ENCODE data around the gene GPR107. TPM values are rescaled to one million over a fixed set of nuclear protein-coding genes. Genes with fewer than 3 reads are reported as not detected.

Gene GPR107
- total RNA-seq, 2 experiments from 2014 or later, result 18.2 to 19.0 TPM

- POLR2A ChIA-PET, result no interaction called here
These were observed 67.1 kb downstream of the GPR107 start for GRCh38 chr9:130120832-130121231.

GRCh38 chr9:130122456-130122855, 68.8 kb downstream of the GPR107 start:
- ATAC-seq, result no peak
- H3K4me3 Mint-ChIP-seq, result no peak overlapping the region
- ChIA-PET POLR2A (no interaction called here), CTCF (interaction anchor here (0.9 to 1.7 kb wide), 3 partner anchors 14 to 120 kb away, joined by 3 to 8 read pairs (median 4); no protein-coding TSS in a partner anchor)
- peaks cover 24% of the 10 kb centered on the region for H3K4me1 Mint-ChIP-seq (ENCODE audit: low read depth)
- intact Hi-C loops (cut with micrococcal nuclease), result no loop called here
- no peak for TF ChIP-seq CTCF (IDR thresholded peaks at IDR 0.05)
- H3K36me3 Mint-ChIP-seq (ENCODE audit: low read depth), result peaks cover 29% of the 10 kb centered on the region
- H3K9me3 Mint-ChIP-seq, result no peaks in the 10 kb centered on the region
- H3K27ac Mint-ChIP-seq, result no peak overlapping the region
- no peaks in the 10 kb centered on the region for H3K27me3 Mint-ChIP-seq
- no peak for DNase-seq

More at GRCh38 chr9:130120832-130121231, 67.1 kb downstream of the GPR107 start:
- no peak overlapping the region for H3K4me3 Mint-ChIP-seq
- TF ChIP-seq CTCF (IDR thresholded peaks at IDR 0.05), result no peak
- intact Hi-C loops (cut with micrococcal nuclease), result no loop called here
- no peak overlapping the region for H3K27ac Mint-ChIP-seq
- H3K9me3 Mint-ChIP-seq, result no peaks in the 10 kb centered on the region
- ATAC-seq (no peak), DNase-seq (no peak)
- peaks cover 14% of the 10 kb centered on the region for H3K4me1 Mint-ChIP-seq (ENCODE audit: low read depth)
- CTCF ChIA-PET, result interaction anchor here (1.1 to 3.6 kb wide), 2 partner anchors 14 to 222 kb away, joined by 3 to 11 read pairs; no protein-coding TSS in a partner anchor
- H3K36me3 Mint-ChIP-seq (ENCODE audit: low read depth), result peaks cover 19% of the 10 kb centered on the region
- H3K27me3 Mint-ChIP-seq, result no peaks in the 10 kb centered on the region

GRCh38 chr9:130124085-130124860, 70.6 kb downstream of the GPR107 start:
- DNase-seq, result no peak
- Mint-ChIP-seq H3K9me3 (peaks cover 1% of the 10 kb centered on the region), H3K27me3 (no peaks in the 10 kb centered on the region), H3K27ac (no peak overlapping the region), H3K4me3 (no peak overlapping the region), H3K4me1 (ENCODE audit: low read depth) (peaks cover 36% of the 10 kb centered on the region), H3K36me3 (ENCODE audit: low read depth) (peaks cover 36% of the 10 kb centered on the region)
- ChIA-PET CTCF (interaction anchor here (1.0 to 1.7 kb wide), 3 partner anchors 17 to 200 kb away, joined by 3 to 6 read pairs (median 5); no protein-coding TSS in a partner anchor), POLR2A (interaction anchor here (1.2 to 1.9 kb wide), 2 partner anchors 8 to 12 kb away, joined by 3 to 7 read pairs; no protein-coding TSS in a partner anchor)
- no peak for TF ChIP-seq CTCF (IDR thresholded peaks at IDR 0.05)
- intact Hi-C loops (cut with micrococcal nuclease), result no loop called here
- no peak for ATAC-seq

- H3K27ac Mint-ChIP-seq, result peak overlapping the region; percentile 99
- peaks cover 52% of the 10 kb centered on the region for H3K36me3 Mint-ChIP-seq (ENCODE audit: low read depth)
- ATAC-seq, result no peak
- peak overlapping the region; percentile 2 for H3K4me3 Mint-ChIP-seq
- TF ChIP-seq CTCF (IDR thresholded peaks at IDR 0.05), result no peak
- H3K4me1 Mint-ChIP-seq (ENCODE audit: low read depth), result peaks cover 55% of the 10 kb centered on the region
- no peak for DNase-seq
- CTCF ChIA-PET, result interaction anchor here (0.9 to 1.8 kb wide), 2 partner anchors 47 to 109 kb away, joined by 3 to 6 read pairs; no protein-coding TSS in a partner anchor
- intact Hi-C loops (cut with micrococcal nuclease), result loop anchor here (5.0 kb wide), 1 partner anchor 110 kb away; no protein-coding TSS in a partner anchor
- POLR2A ChIA-PET, result interaction anchor here (4.8 kb wide), 1 partner anchor 14 kb away, joined by 65 read pairs; no protein-coding TSS in a partner anchor
- H3K27me3 Mint-ChIP-seq, result no peaks in the 10 kb centered on the region
- peaks cover 1% of the 10 kb centered on the region for H3K9me3 Mint-ChIP-seq
These were observed 73.2 kb downstream of the GPR107 start for GRCh38 chr9:130126721-130127433.

Measured in activated CD8-positive, alpha-beta T cell treated with anti-CD3 and anti-CD28 coated beads for 36 hours (primary cell).